Prostate gland (tissue), 2 donors: Measurements from ENCODE around the gene DEAF1. TPM values are rescaled to one million over a fixed set of nuclear protein-coding genes. Genes with fewer than 3 reads are reported as not detected.

ENCODE experiments used
- DNase-seq: peaks from one replicate; pipeline ENCODE4 v3.0.0-alpha.2; 2019; ENCODE audit warnings: low spot score
- H3K27ac ChIP-seq, 2 donors: fragments of 200-600 bp; sonication (generic); 2 replicates each; pipeline ENCODE4 v1.5.1; 2017 to 2019
- H3K27me3 ChIP-seq: fragments of 200-600 bp; sonication (generic); replicated peaks from 2 replicates; pipeline ENCODE4 v1.5.1; 2019; ENCODE audit not compliant: insufficient read depth
- H3K36me3 ChIP-seq, 2 donors: fragments of 200-600 bp; sonication (generic); 1 replicate in 1 of 2; 2 replicates in 1 of 2; pipeline versions ENCODE4 v1.5.1 to v1.8.1; 2017 to 2019
- H3K4me1 ChIP-seq: fragments of 200-600 bp; sonication (generic); replicated peaks from 2 replicates; pipeline ENCODE4 v1.5.1; 2019
- H3K4me3 ChIP-seq, 2 donors: fragments of 200-600 bp; sonication (generic); 2 replicates each; pipeline ENCODE4 v1.5.1; 2017 to 2019
- H3K9me3 ChIP-seq: fragments of 200-600 bp; sonication (generic); 2 replicates; pipeline ENCODE4 v1.5.1; 2017
- CTCF ChIP-seq, 4 experiments: fragments of 200-600 bp in 2 of 4; fragments of 450-650 bp in 2 of 4; sonication (generic) in 2 of 4; IDR thresholded peaks; 1 replicate in 3 of 4; 2 replicates in 1 of 4; pipeline ENCODE4 v1.5.1; 2016 to 2019; ENCODE audit warnings: antibody characterized with exemption in 4 of 4, mild to moderate bottlenecking in 2 of 4, moderate library complexity in 2 of 4
- POLR2A ChIP-seq: fragments of 450-650 bp; IDR thresholded peaks from one replicate; pipeline ENCODE4 v1.6.1; 2016; ENCODE audit warnings: antibody characterized with exemption, mild to moderate bottlenecking
- POLR2AphosphoS5 ChIP-seq: sonication (generic); formaldehyde crosslinking; IDR thresholded peaks from one replicate; pipeline ENCODE4 v1.6.1; 2017; ENCODE audit warnings: antibody characterized with exemption
- WGBS: methylation state at CpG from one replicate; pipeline ENCODE4 v1.1.5; 2018; 5-methylcytosine and 5-hydroxymethylcytosine counted together
- intact Hi-C: fragments of 100-400 bp; cut with DNase I; formaldehyde crosslinking; loops from one replicate; pipeline ENCODE4 v1.14.2; 2022
- total RNA-seq, 2 donors: library from RNA; depleted of rRNA; stranded (reverse); fragments of >200 nt; gene quantifications; one replicate each; pipeline ENCODE4 v1.1.0, GENCODE V29; 2016

The DEAF1 gene
- total RNA-seq, 2 donors from 2014 or later: 53.5 to 102 TPM

GRCh38 chr11:726278-727220 is 31.5 kb upstream of the DEAF1 start:
- peak overlapping the region; percentile 11 to 23 for H3K4me3 ChIP-seq
- peaks cover 13% of the 10 kb centered on the region for H3K4me1 ChIP-seq
- H3K27me3 ChIP-seq: no peaks in the 10 kb centered on the region
- H3K36me3 ChIP-seq: no peaks in the 10 kb centered on the region
- intact Hi-C loops: no loop called here
- peak; percentile 75 for DNase-seq
- WGBS: 10% methylated on average over 60 of the region's 61 CpGs
- peak overlapping the region; percentile 74 to 76 for H3K27ac ChIP-seq
- H3K9me3 ChIP-seq: no peaks in the 10 kb centered on the region
- TF ChIP-seq POLR2AphosphoS5 (peak; percentile 43), POLR2A (peak; percentile 29), CTCF (IDR thresholded peaks at IDR 0.05) (no peak)

DNA sequence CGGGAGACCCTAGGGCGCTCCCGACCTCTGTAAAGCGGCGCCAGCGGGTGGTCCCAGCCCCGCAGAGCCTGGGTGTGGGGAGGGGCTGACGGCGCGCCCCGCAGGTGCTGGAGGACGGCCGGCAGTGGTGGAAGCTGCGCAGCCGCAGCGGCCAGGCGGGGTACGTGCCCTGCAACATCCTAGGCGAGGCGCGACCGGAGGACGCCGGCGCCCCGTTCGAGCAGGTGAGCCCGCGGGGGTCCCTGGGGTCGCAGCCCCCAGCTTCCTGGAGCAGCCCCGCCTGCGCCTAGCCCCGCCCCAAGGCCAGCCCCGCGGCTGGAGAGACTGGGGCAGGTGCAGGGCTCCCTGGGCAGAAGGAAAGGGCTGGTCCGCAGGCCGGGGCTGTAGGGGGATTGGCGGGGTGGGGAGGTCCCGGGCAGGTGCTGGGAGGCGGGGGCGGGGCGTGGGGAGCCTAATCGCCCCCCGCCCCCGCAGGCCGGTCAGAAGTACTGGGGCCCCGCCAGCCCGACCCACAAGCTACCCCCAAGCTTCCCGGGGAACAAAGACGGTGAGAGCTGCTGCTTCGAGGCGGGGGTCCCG is 30.7 kb upstream of the DEAF1 start:
- Histone ChIP-seq H3K27me3 (no peaks in the 10 kb centered on the region), H3K27ac (peak overlapping the region; percentile 74 to 76), H3K4me3 (peak overlapping the region; percentile 11 to 23), H3K9me3 (no peaks in the 10 kb centered on the region), H3K36me3 (no peaks in the 10 kb centered on the region), H3K4me1 (peaks cover 13% of the 10 kb centered on the region)
- TF ChIP-seq POLR2AphosphoS5 (no peak), POLR2A (no peak), CTCF (IDR thresholded peaks at IDR 0.05) (no peak)
- intact Hi-C loops: loop anchor here (2.0 kb wide), 1 partner anchor 63 kb away; no protein-coding TSS in a partner anchor
- 11% methylated on average over 42 of the region's 53 CpGs for WGBS
- no peak for DNase-seq

DNA sequence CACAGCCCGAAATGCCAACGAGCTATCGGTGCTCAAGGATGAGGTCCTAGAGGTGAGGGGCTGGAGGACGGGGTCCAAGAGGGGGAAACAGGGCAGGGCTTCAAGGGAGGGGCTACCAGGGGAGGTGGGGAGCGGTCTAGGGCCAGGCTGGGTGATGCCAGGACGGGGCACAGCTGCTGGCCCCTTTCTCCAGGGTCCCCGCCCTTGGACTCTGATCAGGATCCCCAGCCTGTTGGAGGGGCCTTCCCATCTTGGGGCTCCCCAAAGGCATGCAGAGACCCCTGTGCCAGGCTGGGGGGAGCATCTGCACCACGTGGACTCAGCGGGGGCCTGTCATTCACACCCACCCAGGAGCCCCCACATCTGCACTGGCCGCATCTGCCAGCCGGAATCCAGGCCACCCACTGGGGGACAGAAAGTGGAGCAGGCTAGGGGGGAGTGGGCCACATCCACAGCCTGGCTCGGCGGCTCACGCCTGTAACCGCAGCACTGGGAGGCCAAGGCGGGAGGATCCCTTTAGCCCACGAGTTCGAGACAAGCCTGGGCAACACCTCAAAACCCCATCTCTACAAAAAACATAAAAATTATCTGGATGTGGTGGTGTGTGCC is 29.9 kb upstream of the DEAF1 start:
- WGBS: 83% methylated on average over 18 of the region's 18 CpGs
- no peak overlapping the region for H3K4me3 ChIP-seq
- TF ChIP-seq CTCF (IDR thresholded peaks at IDR 0.05): no peak
- TF ChIP-seq POLR2AphosphoS5: no peak
- no peak for TF ChIP-seq POLR2A
- H3K36me3 ChIP-seq: no peaks in the 10 kb centered on the region
- DNase-seq: no peak
- intact Hi-C loops: loop anchor here (2.0 kb wide), 1 partner anchor 62 kb away; no protein-coding TSS in a partner anchor
- no peak overlapping the region for H3K27ac ChIP-seq
- no peaks in the 10 kb centered on the region for H3K9me3 ChIP-seq
- peaks cover 13% of the 10 kb centered on the region for H3K4me1 ChIP-seq
- no peaks in the 10 kb centered on the region for H3K27me3 ChIP-seq

DNA sequence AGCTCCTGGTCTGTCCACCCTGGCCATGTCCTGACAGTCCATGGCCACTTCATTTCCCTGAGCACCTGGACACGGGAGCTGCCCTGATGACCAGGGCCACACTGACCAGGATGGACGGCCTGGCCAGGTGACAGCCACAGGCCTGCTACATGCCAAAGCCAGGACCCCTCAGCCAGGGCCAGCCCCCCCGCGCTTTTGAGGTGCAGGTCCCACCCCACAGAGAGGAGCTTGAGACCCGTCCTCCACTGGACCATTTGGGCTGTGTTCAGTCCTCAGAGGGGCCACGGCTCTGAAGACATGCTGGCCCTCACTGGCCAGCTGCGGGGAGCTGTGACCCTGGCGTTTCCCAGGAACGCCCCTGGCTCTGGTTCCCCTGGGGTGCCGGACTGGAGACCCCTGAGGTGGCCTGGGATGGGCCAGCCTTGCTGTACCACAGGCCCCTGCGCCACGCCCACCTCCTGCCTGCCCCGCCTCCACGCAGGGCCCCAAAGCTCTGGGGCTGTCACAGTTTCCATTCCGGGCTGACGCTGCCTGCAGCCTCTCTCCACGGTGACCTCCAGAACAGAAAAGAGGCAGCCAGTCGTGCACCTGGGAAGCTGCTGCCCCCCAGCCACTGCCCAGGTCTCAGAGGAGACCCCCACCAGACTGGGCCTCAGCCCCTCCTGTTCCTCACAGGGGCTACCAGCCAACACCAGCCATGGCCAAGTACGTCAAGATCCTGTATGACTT is 29.2 kb upstream of the DEAF1 start:
- 88% methylated on average over 18 of the region's 19 CpGs for WGBS
- Histone ChIP-seq H3K27me3 (no peaks in the 10 kb centered on the region), H3K36me3 (no peaks in the 10 kb centered on the region), H3K4me1 (peaks cover 13% of the 10 kb centered on the region), H3K9me3 (no peaks in the 10 kb centered on the region), H3K4me3 (no peak overlapping the region), H3K27ac (no peak overlapping the region)
- TF ChIP-seq POLR2A (no peak), POLR2AphosphoS5 (no peak), CTCF (IDR thresholded peaks at IDR 0.05) (no peak)
- intact Hi-C loops: loop anchor here (2.0 kb wide), 1 partner anchor 61 kb away; no protein-coding TSS in a partner anchor
- DNase-seq: no peak
